CD14-positive monocyte (primary cell): ENCODE data around the gene TTLL8. TPM values are rescaled to one million over a fixed set of nuclear protein-coding genes. Genes with fewer than 3 reads are reported as not detected.

Source experiments
- DNase-seq, 3 donors: peaks; one replicate each; pipeline ENCODE4 v3.0.0-alpha.2; 2011 to 2022
- H2AFZ ChIP-seq: 2 replicates; pipeline ENCODE4 v1.6.0; 2012; ENCODE audit warnings: mild to moderate bottlenecking, low read depth, low read length, inconsistent platforms; ENCODE audit not compliant: insufficient read depth, poor library complexity, severe bottlenecking
- H3K27ac ChIP-seq, 2 donors: 1 replicate in 1 of 2; 2 replicates in 1 of 2; pipeline ENCODE4 v1.5.1; 2012 to 2013; ENCODE audit warnings: low read length in 2 of 2, control low read depth in 1 of 2, inconsistent platforms in 1 of 2, low read depth in 1 of 2, mild to moderate bottlenecking in 1 of 2
- H3K27me3 ChIP-seq, 2 donors: one replicate each; pipeline versions ENCODE4 v1.6.0 to v1.6.1; 2011 to 2013; ENCODE audit warnings: low read length in 2 of 2; ENCODE audit not compliant: control insufficient read depth in 2 of 2, insufficient read depth in 2 of 2
- H3K36me3 ChIP-seq, 2 donors: replicated peaks in 1 of 2; 1 replicate in 1 of 2; 2 replicates in 1 of 2; pipeline versions ENCODE4 v1.5.1 to v1.6.1; 2012 to 2013; ENCODE audit warnings: low read length in 2 of 2, control low read depth in 1 of 2, inconsistent platforms in 1 of 2, mild to moderate bottlenecking in 1 of 2; ENCODE audit not compliant: insufficient read depth in 2 of 2, control insufficient read depth in 1 of 2
- H3K4me1 ChIP-seq, 2 donors: 1 replicate in 1 of 2; 2 replicates in 1 of 2; pipeline versions ENCODE4 v1.5.1 to v1.6.1; 2012 to 2013; ENCODE audit warnings: low read length in 2 of 2, control low read depth in 1 of 2, inconsistent platforms in 1 of 2, mild to moderate bottlenecking in 1 of 2, moderate library complexity in 1 of 2; ENCODE audit not compliant: insufficient read depth in 2 of 2, control insufficient read depth in 1 of 2
- H3K4me2 ChIP-seq: replicated peaks from 2 replicates; pipeline ENCODE3; 2012; ENCODE audit warnings: low read length, moderate library complexity, mild to moderate bottlenecking; ENCODE audit not compliant: poor library complexity, severe bottlenecking; ENCODE audit errors: extremely low read depth
- H3K4me3 ChIP-seq, 3 experiments: fragments of 200-600 bp in 1 of 3; sonication (generic) in 1 of 3; replicated peaks in 1 of 3; 1 replicate in 2 of 3; 2 replicates in 1 of 3; pipeline ENCODE4 v1.5.1; 2011 to 2013; ENCODE audit warnings: low read length in 3 of 3, mild to moderate bottlenecking in 3 of 3, control low read depth in 2 of 3, low read depth in 2 of 3, inconsistent platforms in 1 of 3, moderate library complexity in 1 of 3
- H3K79me2 ChIP-seq: 2 replicates; pipeline ENCODE4 v1.6.0; 2012; ENCODE audit warnings: mild to moderate bottlenecking, control low read depth, inconsistent platforms, low read length, moderate library complexity; ENCODE audit not compliant: insufficient read depth
- H3K9ac ChIP-seq: 2 replicates; pipeline ENCODE4 v1.6.0; 2017; ENCODE audit warnings: low read length, mild to moderate bottlenecking; ENCODE audit not compliant: insufficient read depth, poor library complexity, severe bottlenecking
- H3K9me3 ChIP-seq, 2 donors: replicated peaks in 1 of 2; 1 replicate in 1 of 2; 2 replicates in 1 of 2; pipeline versions ENCODE4 v1.5.1 to v1.6.1; 2012 to 2013; ENCODE audit warnings: low read length in 2 of 2, control low read depth in 1 of 2; ENCODE audit not compliant: control insufficient read depth in 1 of 2, insufficient read depth in 1 of 2
- H4K20me1 ChIP-seq: 2 replicates; pipeline ENCODE4 v1.6.0; 2012; ENCODE audit warnings: mild to moderate bottlenecking, low read length, control low read depth, moderate library complexity; ENCODE audit not compliant: insufficient read depth
- H3K27ac Mint-ChIP-seq, 7 donors: one replicate each; pipeline ENCODE4 v1.8.0; 2020; ENCODE audit warnings: mild to moderate bottlenecking in 7 of 7, mixed read lengths in 7 of 7, moderate library complexity in 6 of 7, inconsistent platforms in 2 of 7
- H3K27me3 Mint-ChIP-seq, 3 donors: one replicate each; pipeline ENCODE4 v1.8.0; 2021 to 2022; ENCODE audit warnings: low read depth in 3 of 3, mild to moderate bottlenecking in 3 of 3, mixed read lengths in 3 of 3, moderate library complexity in 3 of 3, inconsistent platforms in 1 of 3
- H3K36me3 Mint-ChIP-seq, 2 donors: one replicate each; pipeline ENCODE4 v1.8.0; 2020; ENCODE audit warnings: mixed read lengths in 2 of 2, inconsistent platforms in 1 of 2, mild to moderate bottlenecking in 1 of 2
- H3K4me1 Mint-ChIP-seq: one replicate; pipeline ENCODE4 v1.8.0; 2020; ENCODE audit warnings: mild to moderate bottlenecking, mixed read lengths
- H3K4me3 Mint-ChIP-seq, 2 donors: one replicate each; pipeline ENCODE4 v1.8.0; 2020; ENCODE audit warnings: mild to moderate bottlenecking in 2 of 2, mixed read lengths in 2 of 2, moderate library complexity in 1 of 2
- H3K9me3 Mint-ChIP-seq, 7 donors: one replicate each; pipeline ENCODE4 v1.8.0; 2020 to 2022; ENCODE audit warnings: mixed read lengths in 7 of 7, mild to moderate bottlenecking in 6 of 7, moderate library complexity in 6 of 7, inconsistent platforms in 2 of 7
- WGBS: methylation state at CpG from one replicate; pipeline ENCODE4 v1.1.5; 2013; ENCODE audit warnings: missing lambda C conversion rate; ENCODE audit not compliant: insufficient coverage; 5-methylcytosine and 5-hydroxymethylcytosine counted together
- intact Hi-C, 2 donors: fragments of 100-400 bp; cut with micrococcal nuclease; formaldehyde crosslinking; loops; one replicate each; pipeline versions ENCODE4 v1.15.0 to v1.15.1; 2023
- polyA plus RNA-seq, 3 donors: library from polyadenylated mRNA; depleted of rRNA in 1 of 3; unstranded in 2 of 3; stranded (reverse) in 1 of 3; fragments of 300-500 nt in 2 of 3; fragments of >200 nt in 1 of 3; fragmentation: Illumina TruSeq in 2 of 3; gene quantifications; 1 replicate in 2 of 3; 2 replicates in 1 of 3; pipeline ENCODE4 v1.2.3, GENCODE V29; 2012 to 2021
- TF ChIP-seq, protein P1 (sequence below): fragments of 200-600 bp; IDR thresholded peaks from one replicate; pipeline ENCODE4 v1.8.0; 2022; ENCODE audit warnings: antibody characterized with exemption, mild to moderate bottlenecking

TTLL8 gene
- polyA plus RNA-seq, 3 donors: not detected

DNA sequence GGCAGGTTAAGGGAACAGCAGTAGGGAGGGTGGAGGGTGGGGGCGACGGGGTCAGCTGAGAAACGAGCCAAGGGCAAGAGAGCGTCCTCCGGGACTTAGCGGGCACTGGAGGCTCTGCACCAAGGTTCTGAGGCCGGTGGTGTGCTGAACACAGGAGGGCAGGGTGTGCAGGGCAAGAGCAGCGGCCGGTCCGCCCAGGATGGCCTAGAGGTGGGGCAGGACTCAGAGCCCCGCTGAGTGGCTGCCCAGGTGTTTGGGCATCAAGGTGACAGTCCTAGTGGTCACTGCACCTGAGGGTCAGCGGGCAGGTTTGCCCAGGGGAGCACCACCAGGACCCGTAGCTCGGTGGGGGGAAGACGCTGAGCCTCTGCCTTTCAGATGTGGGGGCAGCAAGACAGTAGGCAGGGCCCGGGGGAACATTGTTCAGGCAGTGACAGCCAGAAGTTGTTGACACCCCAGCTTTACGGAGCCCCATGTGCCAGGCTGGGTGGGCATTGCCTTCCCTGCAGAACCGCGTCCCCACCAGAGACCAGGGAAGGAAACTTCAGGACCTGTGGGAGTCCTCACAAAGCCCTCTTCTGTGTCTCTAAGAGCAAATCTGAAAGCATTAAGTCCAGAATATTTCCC lies 4.5 kb upstream of the TTLL8 start:
- intact Hi-C loops: no loop called here
- Histone ChIP-seq H3K9me3 (no peaks in the 10 kb centered on the region), H3K27me3 (peaks cover 5 to 17% of the 10 kb centered on the region in 2 donors), H3K27ac (no peak overlapping the region), H3K4me1 (peaks cover 3 to 25% of the 10 kb centered on the region in 2 donors), H3K36me3 (no peaks in the 10 kb centered on the region), H4K20me1 (no peaks in the 10 kb centered on the region), H2AFZ (no peak overlapping the region), H3K79me2 (no peaks in the 10 kb centered on the region), H3K4me3 (no peak overlapping the region), H3K4me2 (no peak overlapping the region), H3K9ac (no peak overlapping the region)
- peaks cover 16% of the 10 kb centered on the region for H3K4me1 Mint-ChIP-seq
- WGBS: 91% methylated on average over 17 of the region's 19 CpGs
- no peak overlapping the region for H3K4me3 Mint-ChIP-seq
- H3K36me3 Mint-ChIP-seq: peaks cover 8 to 17% of the 10 kb centered on the region in 2 donors
- DNase-seq: no peak
- H3K27ac Mint-ChIP-seq: no peak overlapping the region
- TF ChIP-seq, protein P1, sequence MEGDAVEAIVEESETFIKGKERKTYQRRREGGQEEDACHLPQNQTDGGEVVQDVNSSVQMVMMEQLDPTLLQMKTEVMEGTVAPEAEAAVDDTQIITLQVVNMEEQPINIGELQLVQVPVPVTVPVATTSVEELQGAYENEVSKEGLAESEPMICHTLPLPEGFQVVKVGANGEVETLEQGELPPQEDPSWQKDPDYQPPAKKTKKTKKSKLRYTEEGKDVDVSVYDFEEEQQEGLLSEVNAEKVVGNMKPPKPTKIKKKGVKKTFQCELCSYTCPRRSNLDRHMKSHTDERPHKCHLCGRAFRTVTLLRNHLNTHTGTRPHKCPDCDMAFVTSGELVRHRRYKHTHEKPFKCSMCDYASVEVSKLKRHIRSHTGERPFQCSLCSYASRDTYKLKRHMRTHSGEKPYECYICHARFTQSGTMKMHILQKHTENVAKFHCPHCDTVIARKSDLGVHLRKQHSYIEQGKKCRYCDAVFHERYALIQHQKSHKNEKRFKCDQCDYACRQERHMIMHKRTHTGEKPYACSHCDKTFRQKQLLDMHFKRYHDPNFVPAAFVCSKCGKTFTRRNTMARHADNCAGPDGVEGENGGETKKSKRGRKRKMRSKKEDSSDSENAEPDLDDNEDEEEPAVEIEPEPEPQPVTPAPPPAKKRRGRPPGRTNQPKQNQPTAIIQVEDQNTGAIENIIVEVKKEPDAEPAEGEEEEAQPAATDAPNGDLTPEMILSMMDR: no peak
- H3K27me3 Mint-ChIP-seq: peaks cover 15 to 27% (median 19%) of the 10 kb centered on the region in 3 donors
- H3K9me3 Mint-ChIP-seq: peaks cover 0 to 4% (median 2%) of the 10 kb centered on the region in 7 donors

GRCh38 chr22:50061824-50062355 lies 3.8 kb upstream of the TTLL8 start:
- Histone ChIP-seq H3K36me3 (no peaks in the 10 kb centered on the region), H3K4me3 (peak overlapping the region in 1 of 3 experiments; percentile 51), H3K79me2 (no peaks in the 10 kb centered on the region), H4K20me1 (no peaks in the 10 kb centered on the region), H3K9me3 (no peaks in the 10 kb centered on the region), H2AFZ (peak overlapping the region; percentile 56), H3K9ac (no peak overlapping the region), H3K4me2 (peak overlapping the region; percentile 57), H3K27me3 (peaks cover 5 to 24% of the 10 kb centered on the region in 2 donors), H3K27ac (no peak overlapping the region), H3K4me1 (peaks cover 3 to 25% of the 10 kb centered on the region in 2 donors)
- WGBS: 21% methylated on average over 11 of the region's 17 CpGs
- Mint-ChIP-seq H3K27ac (no peak overlapping the region), H3K9me3 (peaks cover 0 to 4% (median 2%) of the 10 kb centered on the region in 7 donors), H3K36me3 (peaks cover 8 to 17% of the 10 kb centered on the region in 2 donors), H3K4me3 (peak overlapping the region in 1 of 2 donors; percentile 71), H3K4me1 (peaks cover 16% of the 10 kb centered on the region), H3K27me3 (peaks cover 22 to 35% (median 26%) of the 10 kb centered on the region in 3 donors)
- no peak for DNase-seq
- intact Hi-C loops: no loop called here
- TF ChIP-seq, protein P1: no peak
